Stimulated activated CD4-positive, alpha-beta T cell treated with anti-CD3 and anti-CD28 coated beads, Interleukin-2, amount 100 ng/mL, for 48 hours (primary cell): ENCODE results near the gene OGFR.

Experiments
- DNase-seq, 2 donors: peaks; one replicate each; pipeline ENCODE4 v3.0.0-alpha.2; 2020

OGFR gene

DNA sequence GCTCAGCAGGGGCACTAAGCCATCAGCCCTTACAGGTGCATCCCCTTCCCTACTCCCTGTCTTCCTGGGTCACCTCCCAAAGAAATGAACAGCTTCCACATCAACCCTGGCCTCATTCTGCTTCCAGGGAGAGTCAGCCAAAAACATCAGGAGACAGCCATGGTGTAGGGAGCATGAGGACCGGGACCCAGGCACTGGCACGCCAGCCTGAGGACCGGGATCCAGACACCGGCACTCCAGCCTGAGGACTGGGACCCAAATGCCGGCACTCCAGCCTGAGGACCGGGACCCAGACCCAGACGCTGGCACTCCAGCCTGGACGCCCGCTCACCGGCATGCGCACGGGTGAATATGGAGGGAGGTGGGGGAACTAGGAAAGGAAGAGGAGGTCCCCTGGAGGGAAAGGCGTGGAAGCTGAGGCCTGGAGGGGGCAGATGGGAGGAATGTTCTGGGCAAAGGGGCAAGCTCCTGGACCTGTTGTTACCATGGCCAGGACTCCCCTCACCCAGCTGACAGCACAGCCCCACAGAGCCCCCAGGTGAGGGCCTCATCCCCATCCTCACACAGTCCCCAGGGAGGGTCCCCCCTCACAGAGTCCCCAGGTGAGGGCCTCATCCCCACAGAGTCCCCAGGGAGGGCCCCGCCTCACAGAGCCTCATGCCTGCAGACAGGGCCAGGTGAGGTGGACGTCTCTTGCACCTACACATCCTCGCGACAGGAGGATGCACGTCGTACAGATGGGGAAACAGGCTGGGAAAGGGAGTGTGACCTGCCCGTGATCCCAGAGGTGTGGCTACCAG, 34.3 kb upstream of the OGFR start:
- DNase-seq: no peak

- DNase-seq: no peak
These were observed 33.7 kb upstream of the OGFR start for GRCh38 chr20:62770916-62771315.

DNA sequence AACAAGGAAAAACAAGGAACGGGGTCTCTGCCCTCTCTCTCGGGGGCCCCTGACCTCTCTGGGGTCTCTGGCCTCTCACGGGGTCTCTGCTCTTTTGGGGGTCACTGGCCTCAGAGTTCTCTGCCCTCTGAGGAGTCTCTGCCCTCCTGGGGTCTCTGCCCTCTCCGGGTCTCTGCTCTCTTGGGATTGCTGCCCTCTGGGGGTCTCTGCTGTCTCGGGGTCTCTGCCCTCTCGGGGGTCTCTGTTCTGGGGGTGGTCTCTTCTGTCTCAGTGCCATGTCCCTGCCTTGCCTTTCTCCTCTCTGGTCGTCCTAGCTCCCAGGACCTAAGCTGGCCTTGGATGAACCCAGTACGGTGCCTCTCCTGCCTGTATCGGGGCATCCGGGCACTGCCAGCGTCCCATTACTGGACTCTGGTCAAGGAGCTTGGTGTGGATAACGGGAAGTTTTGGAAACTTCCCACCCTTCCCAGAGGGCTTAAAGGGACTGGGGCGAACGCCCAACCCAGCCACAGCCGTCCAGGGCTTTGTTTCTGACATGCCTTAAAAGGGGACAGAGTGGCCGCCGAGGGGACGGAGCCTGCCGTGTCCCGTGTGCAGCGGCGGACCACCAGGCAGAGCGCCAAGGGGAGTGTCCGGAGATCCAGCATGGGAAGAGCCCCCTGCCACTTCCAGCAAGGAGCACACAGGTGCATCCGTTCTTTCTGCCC, 33.1 kb upstream of the OGFR start:
- no peak for DNase-seq

- DNase-seq: no peak
These were observed 32.5 kb upstream of the OGFR start for GRCh38 chr20:62772103-62772611.

DNA sequence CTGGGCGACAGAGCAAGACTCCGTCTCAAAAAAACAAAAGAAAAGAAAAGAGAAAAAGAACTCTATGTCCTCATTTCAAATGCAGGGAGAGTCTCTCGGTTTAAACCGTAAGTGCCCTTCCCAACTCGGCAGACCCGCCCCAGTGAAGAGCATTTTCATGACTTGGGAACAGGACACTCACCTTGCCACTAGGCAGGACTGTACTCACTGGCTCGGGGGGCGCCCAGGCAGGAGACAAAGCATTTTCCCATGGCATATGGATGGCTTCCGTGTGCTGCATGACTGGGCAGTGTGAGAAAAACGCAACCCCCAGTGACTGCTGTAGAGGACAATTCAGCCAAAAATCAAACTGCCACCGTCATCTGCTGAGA, 32.0 kb upstream of the OGFR start:
- no peak for DNase-seq

GRCh38 chr20:62772990-62773844, 31.4 kb upstream of the OGFR start:
- DNase-seq: no peak

- no peak for DNase-seq
These were observed 30.6 kb upstream of the OGFR start for GRCh38 chr20:62773845-62774714.

GRCh38 chr20:62774762-62775161, 29.9 kb upstream of the OGFR start:
- no peak for DNase-seq

DNA sequence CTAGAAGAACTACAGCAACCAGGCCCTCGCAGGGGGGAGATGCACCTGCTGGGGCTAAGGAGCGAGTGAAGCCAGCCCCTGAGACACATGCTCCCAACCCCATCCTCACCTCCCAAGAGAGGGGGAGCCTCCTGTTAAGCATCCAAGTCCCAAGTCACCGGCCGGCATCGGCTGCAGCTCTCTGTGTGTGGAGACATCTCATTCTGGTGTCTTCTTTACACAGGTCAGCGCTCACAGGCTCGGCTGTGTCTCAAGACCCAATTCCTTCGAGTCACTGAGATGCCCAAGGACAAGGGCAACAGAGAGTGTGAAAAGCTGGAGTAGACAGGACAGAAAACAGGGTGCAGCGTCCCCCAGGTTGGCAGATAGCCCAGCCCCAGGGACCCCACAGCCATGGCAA, 29.4 kb upstream of the OGFR start:
- no peak for DNase-seq

DNA sequence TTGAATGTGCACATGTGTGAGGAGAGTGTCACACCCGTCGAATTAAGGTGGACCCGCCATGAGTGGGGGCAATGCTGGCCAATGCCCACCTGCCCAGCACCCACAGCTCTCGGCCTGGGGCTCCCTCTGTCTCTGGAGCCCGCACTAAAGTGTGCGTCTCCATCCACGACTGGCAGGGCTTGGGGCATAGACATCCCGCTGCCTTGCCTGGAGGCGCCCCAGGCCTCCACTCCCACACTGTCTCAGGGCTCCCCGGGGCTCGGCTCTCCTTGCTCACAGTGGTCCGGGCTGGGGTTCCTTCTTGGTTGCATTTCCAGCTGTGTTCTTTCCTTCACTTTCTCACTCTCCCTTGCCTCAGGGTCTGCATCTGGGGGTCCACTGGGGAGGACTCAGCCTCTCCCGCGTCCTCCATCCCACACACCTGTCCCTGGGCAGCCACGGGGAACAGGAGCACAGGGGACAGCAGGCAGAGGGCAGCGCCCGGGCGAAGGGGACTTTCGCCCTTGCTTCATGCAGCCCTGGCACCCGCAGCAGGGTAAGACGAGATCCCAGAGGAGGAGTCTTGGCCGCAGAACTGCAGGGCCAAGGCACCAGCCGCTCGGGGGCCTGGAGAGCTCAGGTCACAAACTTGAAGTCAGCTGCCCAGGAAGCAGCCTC, 28.5 kb upstream of the OGFR start:
- DNase-seq: no peak

DNA sequence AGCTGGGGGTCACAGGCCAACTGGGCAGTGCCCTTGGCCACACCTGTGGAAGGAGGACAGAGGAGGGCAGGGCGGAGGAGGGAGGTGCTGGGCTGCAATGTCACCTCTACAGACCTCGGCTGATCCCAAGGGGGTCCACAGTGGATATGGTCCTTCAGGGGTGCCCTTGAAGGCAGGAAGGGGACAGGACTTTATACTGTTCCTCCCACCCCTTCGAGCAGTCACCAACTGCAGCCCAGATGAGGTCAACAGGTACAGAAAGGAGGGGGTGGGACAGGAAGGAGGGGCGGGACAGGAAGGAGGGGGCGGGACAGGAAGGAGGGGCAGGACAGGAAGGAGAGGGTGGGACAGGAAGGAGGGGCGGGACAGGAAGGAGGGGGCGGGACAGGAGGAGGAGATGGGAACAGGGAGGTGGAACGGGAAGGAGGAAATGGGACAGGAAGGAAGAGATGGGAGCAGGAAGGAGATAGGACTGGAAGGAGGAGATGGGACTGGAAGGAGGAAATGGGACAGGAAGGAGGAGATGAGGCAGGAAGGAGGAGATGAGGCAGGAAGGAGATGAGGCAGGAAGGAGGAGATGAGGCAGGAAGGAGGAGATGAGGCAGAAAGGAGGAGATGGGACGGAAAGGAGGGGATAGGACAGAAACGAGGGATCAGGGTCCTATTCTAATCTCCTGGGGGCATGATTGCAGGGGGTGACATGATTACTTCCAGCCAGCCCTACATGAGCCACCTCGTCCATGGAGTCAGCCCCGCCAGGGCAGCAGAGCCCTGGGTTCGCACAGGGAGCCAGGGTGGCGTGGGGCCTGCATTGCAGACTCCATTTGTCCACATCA, 27.7 kb upstream of the OGFR start:
- DNase-seq: peak; percentile 14 to 41

- DNase-seq: no peak
These were observed 27.2 kb upstream of the OGFR start for GRCh38 chr20:62777528-62777830.

DNA sequence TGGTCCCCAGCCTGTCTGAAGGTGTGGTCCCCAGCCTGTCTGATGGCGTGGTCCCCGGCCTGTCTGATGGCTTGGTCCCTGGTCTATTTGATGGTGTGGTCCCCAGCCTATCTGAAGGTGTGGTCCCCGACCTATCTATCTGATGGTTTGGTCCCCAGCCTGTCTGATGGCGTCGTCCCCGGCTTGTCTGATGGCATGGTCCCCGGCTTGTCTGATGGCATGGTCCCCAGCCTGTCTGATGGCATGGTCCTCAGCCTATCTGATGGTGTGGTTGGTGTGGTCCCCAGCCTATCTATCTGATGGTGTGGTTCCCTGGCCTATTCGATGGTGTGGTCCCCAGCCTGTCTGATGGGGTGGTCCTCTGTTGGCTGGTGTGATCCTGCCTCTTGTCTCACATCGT, 26.6 kb upstream of the OGFR start:
- DNase-seq: no peak

DNA sequence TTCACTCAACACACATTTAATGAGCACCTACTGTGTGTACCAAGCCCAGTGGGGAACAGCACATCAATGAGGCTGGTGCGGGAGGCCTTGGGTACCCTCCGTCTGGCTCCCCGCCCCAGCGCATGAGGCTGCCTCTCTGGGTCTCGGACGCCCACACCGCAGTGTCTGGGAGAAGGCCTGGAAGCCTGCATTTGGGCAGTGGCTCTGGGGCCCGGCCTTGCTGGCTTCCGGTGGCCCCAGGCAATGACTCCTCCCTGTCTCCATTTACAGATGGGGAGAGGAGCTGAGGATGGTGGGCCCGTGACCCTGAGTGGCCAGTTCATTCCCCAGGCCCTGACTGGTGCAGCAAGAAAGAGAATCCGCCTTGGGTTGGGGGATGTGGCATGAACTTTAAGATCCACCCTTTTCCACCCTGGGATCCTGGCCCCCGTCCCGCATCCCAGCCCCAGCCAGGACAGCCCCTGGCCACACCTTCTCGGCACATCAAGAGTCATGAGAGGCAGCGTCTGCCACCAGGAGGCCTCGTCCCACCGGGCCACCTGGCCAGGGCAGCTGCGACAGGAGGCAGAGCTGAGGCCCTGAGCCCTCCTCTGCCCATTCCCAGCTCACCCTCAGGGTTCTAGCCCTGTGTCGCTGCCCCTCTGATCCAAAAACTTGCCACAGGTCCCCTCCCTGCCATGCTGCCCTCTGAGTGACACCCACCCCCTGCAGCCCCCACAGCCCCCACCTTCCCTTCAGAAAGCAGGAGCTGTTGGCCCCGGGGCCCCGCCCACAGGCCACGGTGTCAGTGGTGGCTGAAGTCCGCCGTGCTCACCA, 25.8 kb upstream of the OGFR start:
- DNase-seq: no peak

- no peak for DNase-seq
These were observed 25.3 kb upstream of the OGFR start for GRCh38 chr20:62779417-62779685.

DNA sequence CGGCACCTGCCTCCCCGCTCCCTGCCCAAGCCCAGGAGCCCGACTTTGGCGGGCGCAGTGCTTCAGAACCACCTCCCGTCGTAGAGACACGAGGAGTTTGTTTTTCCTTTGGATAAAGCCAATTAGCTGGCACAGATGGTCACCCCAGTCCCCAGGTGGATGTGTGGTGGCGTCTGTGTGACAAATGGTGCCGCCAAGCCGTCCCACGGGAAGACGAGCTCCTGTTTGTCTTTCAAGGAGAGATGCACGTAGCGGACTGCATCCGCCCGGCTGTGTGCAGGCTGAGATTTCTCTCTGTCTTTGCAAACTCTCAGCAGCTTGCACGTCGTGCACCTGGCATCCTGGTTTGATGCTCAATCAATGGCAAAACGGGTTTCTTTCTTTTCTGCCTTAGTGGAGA, 24.4 kb upstream of the OGFR start:
- DNase-seq: no peak

DNA sequence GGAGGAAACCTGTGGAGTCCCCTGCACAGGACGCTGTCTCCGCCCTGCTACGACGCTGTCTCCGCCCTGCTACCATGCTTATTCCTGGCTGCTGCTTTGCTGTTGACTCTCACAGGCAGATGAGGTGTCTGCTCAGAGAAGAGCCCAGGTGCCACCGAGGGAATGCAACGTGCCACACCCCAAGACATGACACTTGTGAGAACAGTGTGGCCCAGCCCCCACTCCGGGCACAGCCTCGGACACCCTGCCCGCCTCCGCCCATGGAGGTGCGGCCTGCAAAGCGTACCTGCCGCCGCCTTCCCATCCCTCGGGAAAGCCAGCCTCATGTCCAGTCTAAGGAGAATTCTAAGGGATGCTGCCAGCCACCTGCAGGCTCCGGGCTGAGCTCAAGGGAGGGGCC, 23.9 kb upstream of the OGFR start:
- DNase-seq: no peak

- DNase-seq: no peak
These were observed 22.3 kb upstream of the OGFR start for GRCh38 chr20:62782149-62782892.

DNA sequence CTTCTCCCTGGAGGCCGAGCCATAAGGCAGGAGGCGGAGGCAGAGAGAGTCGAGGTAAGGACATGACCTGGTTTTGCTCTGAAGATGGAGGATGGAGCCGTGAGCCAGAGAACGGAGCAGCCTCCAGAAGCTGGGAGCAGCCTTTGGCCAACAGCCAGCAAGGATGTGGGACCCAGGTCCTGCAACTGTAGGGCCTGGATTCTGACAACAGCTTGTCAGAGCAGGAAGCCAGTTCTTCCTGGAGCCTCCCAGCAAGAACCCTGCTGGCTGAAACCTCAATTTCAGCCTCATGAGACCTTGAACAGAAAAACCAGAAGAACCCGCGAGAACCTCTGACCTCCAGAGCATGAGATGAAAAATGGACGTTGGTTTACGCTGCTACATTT, 21.7 kb upstream of the OGFR start:
- DNase-seq: no peak

- no peak for DNase-seq
These were observed 20.1 kb upstream of the OGFR start for GRCh38 chr20:62784497-62784896.
